Measurements from ENCODE around the gene SOD1. TPM values are rescaled to one million over a fixed set of nuclear protein-coding genes. Genes with fewer than 3 reads are reported as not detected.

The SOD1 gene
- total and polyA plus RNA-seq, 10 of the 15 experiments (the other 5 are each of a cell fraction or from before 2014, with no cell fraction given), result 171 to 710 (median 313) TPM

DNA sequence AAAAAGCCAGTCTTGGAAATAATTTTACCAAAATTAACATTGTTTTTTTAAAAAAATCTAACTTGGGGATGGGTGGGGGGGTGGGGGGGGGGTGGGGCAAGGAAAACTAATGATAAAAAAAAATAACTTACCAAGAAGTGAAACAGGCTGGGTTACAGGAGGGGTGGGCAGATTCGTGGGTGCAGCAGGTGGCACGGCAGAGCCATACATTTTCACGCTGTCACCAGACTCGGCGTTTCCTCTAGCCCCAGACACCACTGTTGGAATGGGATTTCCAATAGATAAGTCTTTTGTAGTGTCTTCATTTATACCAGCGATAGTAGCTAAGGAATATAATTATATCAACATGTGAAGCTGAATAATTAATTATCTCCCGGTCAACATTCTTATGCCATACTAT, 25.4 kb downstream of the SOD1 start (continued):
- TF ChIP-seq, protein P1, sequence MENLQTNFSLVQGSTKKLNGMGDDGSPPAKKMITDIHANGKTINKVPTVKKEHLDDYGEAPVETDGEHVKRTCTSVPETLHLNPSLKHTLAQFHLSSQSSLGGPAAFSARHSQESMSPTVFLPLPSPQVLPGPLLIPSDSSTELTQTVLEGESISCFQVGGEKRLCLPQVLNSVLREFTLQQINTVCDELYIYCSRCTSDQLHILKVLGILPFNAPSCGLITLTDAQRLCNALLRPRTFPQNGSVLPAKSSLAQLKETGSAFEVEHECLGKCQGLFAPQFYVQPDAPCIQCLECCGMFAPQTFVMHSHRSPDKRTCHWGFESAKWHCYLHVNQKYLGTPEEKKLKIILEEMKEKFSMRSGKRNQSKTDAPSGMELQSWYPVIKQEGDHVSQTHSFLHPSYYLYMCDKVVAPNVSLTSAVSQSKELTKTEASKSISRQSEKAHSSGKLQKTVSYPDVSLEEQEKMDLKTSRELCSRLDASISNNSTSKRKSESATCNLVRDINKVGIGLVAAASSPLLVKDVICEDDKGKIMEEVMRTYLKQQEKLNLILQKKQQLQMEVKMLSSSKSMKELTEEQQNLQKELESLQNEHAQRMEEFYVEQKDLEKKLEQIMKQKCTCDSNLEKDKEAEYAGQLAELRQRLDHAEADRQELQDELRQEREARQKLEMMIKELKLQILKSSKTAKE (IDR thresholded peaks at IDR 0.05; ENCODE audit: low read depth, poor library complexity, severe bottlenecking), result no peak

GRCh38 chr21:31686272-31686915, 26.9 kb downstream of the SOD1 start:
- H3K9me3 ChIP-seq (replicated peaks; ENCODE audit: control insufficient read depth, insufficient read depth, low read length), result no peaks in the 10 kb centered on the region
- in situ Hi-C loops (cut with MboI) (no loop called here), intact Hi-C loops (cut with micrococcal nuclease; ENCODE audit: unreplicated experiment) (no loop called here)
- ChIA-PET SMC1A (ENCODE audit: uncharacterized antibody, unreplicated experiment) (interaction anchor here (0.7 to 1.4 kb wide), 5 partner anchors 8 to 148 kb away, joined by 3 to 4 read pairs (median 3); no protein-coding TSS in a partner anchor), CTCF (interaction anchor here (0.6 to 1.4 kb wide), 2 partner anchors 22 to 95 kb away, joined by 3 to 4 read pairs; no protein-coding TSS in a partner anchor), RAD21 (ENCODE audit: unreplicated experiment) (no interaction called here), POLR2A (interaction anchor here (0.6 to 1.2 kb wide), 3 partner anchors 25 to 260 kb away, joined by 3 to 4 read pairs (median 3); no protein-coding TSS in a partner anchor)
- BruUV-seq (replicated peaks), result no TSS peak
- no peak for TF ChIP-seq EGR1 (IDR thresholded peaks at IDR 0.05; ENCODE audit: borderline replicate concordance in 1 of 2, low read depth in 2 of 2, low read length in 2 of 2)
- no peak for TF ChIP-seq NFYB (IDR thresholded peaks at IDR 0.05; ENCODE audit: insufficient read depth, low read depth, low read length)
- no peak for TF ChIP-seq PAX5 (IDR thresholded peaks at IDR 0.05; ENCODE audit: borderline replicate concordance, low read depth, low read length)
- TF ChIP-seq RCOR1 (conservative IDR thresholded peaks at IDR 0.05; ENCODE audit: low read depth, low read length), result no peak
- TF ChIP-seq NBN (IDR thresholded peaks at IDR 0.05), result no peak
- no peak for TF ChIP-seq CREM (IDR thresholded peaks at IDR 0.05; ENCODE audit: low read depth)
- TF ChIP-seq USF2 (IDR thresholded peaks at IDR 0.05; ENCODE audit: borderline replicate concordance, low read depth, low read length), result no peak
- no peak for TF ChIP-seq E4F1 (IDR thresholded peaks at IDR 0.05; ENCODE audit: borderline replicate concordance, partially characterized antibody)
- TF ChIP-seq, protein P2, sequence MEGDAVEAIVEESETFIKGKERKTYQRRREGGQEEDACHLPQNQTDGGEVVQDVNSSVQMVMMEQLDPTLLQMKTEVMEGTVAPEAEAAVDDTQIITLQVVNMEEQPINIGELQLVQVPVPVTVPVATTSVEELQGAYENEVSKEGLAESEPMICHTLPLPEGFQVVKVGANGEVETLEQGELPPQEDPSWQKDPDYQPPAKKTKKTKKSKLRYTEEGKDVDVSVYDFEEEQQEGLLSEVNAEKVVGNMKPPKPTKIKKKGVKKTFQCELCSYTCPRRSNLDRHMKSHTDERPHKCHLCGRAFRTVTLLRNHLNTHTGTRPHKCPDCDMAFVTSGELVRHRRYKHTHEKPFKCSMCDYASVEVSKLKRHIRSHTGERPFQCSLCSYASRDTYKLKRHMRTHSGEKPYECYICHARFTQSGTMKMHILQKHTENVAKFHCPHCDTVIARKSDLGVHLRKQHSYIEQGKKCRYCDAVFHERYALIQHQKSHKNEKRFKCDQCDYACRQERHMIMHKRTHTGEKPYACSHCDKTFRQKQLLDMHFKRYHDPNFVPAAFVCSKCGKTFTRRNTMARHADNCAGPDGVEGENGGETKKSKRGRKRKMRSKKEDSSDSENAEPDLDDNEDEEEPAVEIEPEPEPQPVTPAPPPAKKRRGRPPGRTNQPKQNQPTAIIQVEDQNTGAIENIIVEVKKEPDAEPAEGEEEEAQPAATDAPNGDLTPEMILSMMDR (IDR thresholded peaks at IDR 0.05 in 2 of 3, conservative IDR thresholded peaks at IDR 0.05 in 1 of 3; ENCODE audit: control insufficient read depth in 2 of 3, extremely low read depth in 1 of 3, insufficient read depth in 1 of 3, low read depth in 3 of 3, low read length in 3 of 3), result no peak
- TF ChIP-seq GABPA (IDR thresholded peaks at IDR 0.05; ENCODE audit: low read depth), result no peak
- no peak for TF ChIP-seq HCFC1 (IDR thresholded peaks at IDR 0.05; ENCODE audit: low read length)
- TF ChIP-seq NR2F1 (conservative IDR thresholded peaks at IDR 0.05), result no peak
- TF ChIP-seq YBX1 (IDR thresholded peaks at IDR 0.05), result no peak
- no peak for TF ChIP-seq STAT1 (conservative IDR thresholded peaks at IDR 0.05)
- FAIRE-seq, result no peak
- no peak overlapping the region for H3K27ac ChIP-seq (ENCODE audit: control insufficient read depth, insufficient read depth)
- no peak overlapping the region for H2AFZ ChIP-seq (ENCODE audit: control insufficient read depth, low read depth, low read length)
- no peak for ATAC-seq
- no peaks in the 10 kb centered on the region for H3K79me2 ChIP-seq (ENCODE audit: control insufficient read depth, insufficient read depth, low read length)
- H3K9ac ChIP-seq (ENCODE audit: control insufficient read depth, insufficient read depth, low read length), result no peak overlapping the region
- no peaks in the 10 kb centered on the region for H4K20me1 ChIP-seq (ENCODE audit: control insufficient read depth, insufficient read depth)
- H3K4me2 ChIP-seq (ENCODE audit: control insufficient read depth, insufficient read depth), result no peak overlapping the region
- H3K27me3 ChIP-seq (replicated peaks in 1 of 2; ENCODE audit: control insufficient read depth in 2 of 2, insufficient read depth in 2 of 2, low read length in 1 of 2), result no peaks in the 10 kb centered on the region
- no peaks in the 10 kb centered on the region for H3K4me1 ChIP-seq (ENCODE audit: control insufficient read depth, insufficient read depth, low read length)
- H3K36me3 ChIP-seq (ENCODE audit: control insufficient read depth in 2 of 2, insufficient read depth in 2 of 2, low read length in 1 of 2), result peaks cover 2 to 41% of the 10 kb centered on the region in 2 experiments
- WGBS (ENCODE audit: insufficient coverage, insufficient replicate concordance, low lambda C conversion rate, missing lambda C conversion rate), result 90% methylated on average over 7 of the region's 7 CpGs
- DNase-seq (ENCODE audit: low read depth, low spot score), result no peak
- H3K4me3 ChIP-seq, result no peak overlapping the region

All from GM12878 (cell line).